Measurements from ENCODE around the gene ASTN2.

The ASTN2 gene

DNA sequence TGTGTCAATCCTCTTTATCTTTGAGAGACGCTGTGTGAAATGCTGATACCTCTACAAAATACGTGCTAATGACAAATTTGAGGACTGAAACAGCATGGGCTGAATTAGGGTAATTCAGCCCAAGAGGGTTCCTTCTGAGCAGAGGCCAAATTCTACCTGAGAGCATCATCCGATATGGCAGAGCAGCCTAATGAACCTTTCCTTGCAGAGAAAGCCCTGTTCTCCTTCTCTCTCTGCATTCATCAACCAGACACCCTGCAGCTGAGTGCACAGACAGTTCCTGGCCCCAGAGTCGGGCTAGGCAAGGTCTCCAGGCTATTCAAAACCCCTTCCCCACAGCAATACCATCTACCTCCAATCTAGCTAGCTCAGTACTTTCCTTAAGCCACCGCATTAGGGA is 649.8 kb downstream of the ASTN2 start:
- no peaks in the 10 kb centered on the region for H3K9me3 ChIP-seq (ENCODE audit: low read length)
- H3K4me1 ChIP-seq (ENCODE audit: insufficient read depth, low read length), result no peaks in the 10 kb centered on the region
- H2AFZ ChIP-seq (ENCODE audit: low read depth, low read length), result no peak overlapping the region
- H3K27me3 ChIP-seq (ENCODE audit: insufficient read depth, low read length), result peaks cover 4% of the 10 kb centered on the region
- H3K36me3 ChIP-seq (ENCODE audit: insufficient read depth, low read length), result no peaks in the 10 kb centered on the region
- no peak overlapping the region for H3K4me3 ChIP-seq (ENCODE audit: low read length)

DNA sequence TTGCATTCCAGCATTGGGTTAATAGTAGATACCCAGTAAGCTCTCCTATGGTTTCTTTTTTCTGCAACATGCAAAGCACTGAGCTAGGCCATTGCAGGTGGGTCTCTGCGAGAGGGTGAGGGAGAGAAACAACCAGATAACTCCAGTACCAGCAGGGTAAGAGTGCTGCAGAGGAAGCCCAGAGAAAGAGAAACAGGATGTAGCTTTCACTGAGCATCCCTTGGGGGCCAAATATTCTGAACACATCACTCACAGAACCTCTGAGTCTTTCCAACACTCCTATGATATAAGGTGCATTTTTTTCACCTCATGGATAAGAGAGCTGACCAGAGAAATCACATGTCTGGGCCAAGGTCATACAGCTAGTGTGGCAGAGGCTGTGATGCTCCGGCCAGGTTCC is 651.1 kb downstream of the ASTN2 start:
- Histone ChIP-seq H2AFZ (ENCODE audit: low read depth, low read length) (no peak overlapping the region), H3K27me3 (ENCODE audit: insufficient read depth, low read length) (peaks cover 4% of the 10 kb centered on the region), H3K4me3 (ENCODE audit: low read length) (no peak overlapping the region), H3K4me1 (ENCODE audit: insufficient read depth, low read length) (no peaks in the 10 kb centered on the region), H3K36me3 (ENCODE audit: insufficient read depth, low read length) (no peaks in the 10 kb centered on the region), H3K9me3 (ENCODE audit: low read length) (no peaks in the 10 kb centered on the region)

DNA sequence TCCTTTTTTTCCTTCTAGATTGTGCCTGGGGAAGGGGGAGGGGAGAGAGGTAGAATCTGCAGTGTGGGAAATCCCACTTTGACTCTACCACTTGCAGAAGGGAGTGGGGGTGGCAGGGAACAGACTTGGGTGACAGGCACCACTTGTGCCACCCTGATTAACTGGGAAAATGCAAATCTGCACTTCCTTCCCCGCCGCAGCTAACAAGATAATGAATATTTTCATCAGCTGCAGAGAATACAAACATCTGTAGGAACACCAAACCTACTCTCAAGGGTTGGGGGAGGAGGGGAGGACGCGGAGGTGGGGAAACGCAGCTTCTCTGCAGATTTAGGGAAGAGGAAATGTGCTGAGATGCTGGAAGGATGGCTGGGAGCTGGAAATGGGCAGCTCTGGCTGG is 654.2 kb downstream of the ASTN2 start:
- no peaks in the 10 kb centered on the region for H3K9me3 ChIP-seq (ENCODE audit: low read length)
- no peak overlapping the region for H2AFZ ChIP-seq (ENCODE audit: low read depth, low read length)
- H3K27me3 ChIP-seq (ENCODE audit: insufficient read depth, low read length), result peaks cover 4% of the 10 kb centered on the region
- no peaks in the 10 kb centered on the region for H3K4me1 ChIP-seq (ENCODE audit: insufficient read depth, low read length)
- H3K36me3 ChIP-seq (ENCODE audit: insufficient read depth, low read length), result no peaks in the 10 kb centered on the region
- H3K4me3 ChIP-seq (ENCODE audit: low read length), result no peak overlapping the region

DNA sequence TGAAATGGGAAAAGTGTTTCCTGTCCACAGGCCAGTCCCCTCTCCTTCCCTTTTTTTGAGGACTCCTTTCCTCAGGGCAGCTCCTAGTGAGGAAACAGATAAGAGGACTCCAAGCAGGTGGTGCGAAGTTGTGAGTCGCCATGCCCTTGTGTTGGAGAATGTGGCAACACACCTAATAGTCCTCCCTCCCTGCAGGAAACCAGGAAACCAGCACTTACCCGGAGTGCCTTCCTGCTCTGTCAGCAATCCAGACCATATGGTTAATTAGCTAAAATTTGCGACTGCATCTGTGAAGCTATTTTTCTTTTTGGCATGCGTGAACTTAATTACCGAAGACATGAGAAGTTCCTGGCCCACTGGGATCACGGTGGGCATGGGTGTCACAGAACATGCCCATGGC is 657.8 kb downstream of the ASTN2 start:
- H3K36me3 ChIP-seq (ENCODE audit: insufficient read depth, low read length), result no peaks in the 10 kb centered on the region
- H2AFZ ChIP-seq (ENCODE audit: low read depth, low read length), result no peak overlapping the region
- no peaks in the 10 kb centered on the region for H3K4me1 ChIP-seq (ENCODE audit: insufficient read depth, low read length)
- no peak overlapping the region for H3K4me3 ChIP-seq (ENCODE audit: low read length)
- H3K9me3 ChIP-seq (ENCODE audit: low read length), result no peaks in the 10 kb centered on the region
- H3K27me3 ChIP-seq (ENCODE audit: insufficient read depth, low read length), result no peaks in the 10 kb centered on the region

DNA sequence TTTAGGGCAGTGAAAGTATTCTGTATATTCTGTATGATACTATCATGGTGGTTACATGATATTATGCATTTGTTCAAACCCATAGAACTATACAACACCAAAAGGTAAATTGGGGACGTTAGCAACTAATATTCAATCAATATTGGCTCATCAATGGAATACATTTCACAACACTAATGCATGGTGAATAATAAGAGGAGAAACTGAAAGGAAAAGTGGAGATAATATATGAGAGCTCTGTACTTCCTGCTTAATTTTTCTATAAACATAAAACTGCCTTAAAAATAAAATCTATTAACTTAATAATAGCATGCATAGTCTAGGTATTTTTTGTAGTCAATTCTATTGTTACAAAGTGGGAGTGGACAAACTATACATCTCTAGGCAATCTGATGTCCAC is 661.5 kb downstream of the ASTN2 start:
- Histone ChIP-seq H3K27me3 (ENCODE audit: insufficient read depth, low read length) (no peaks in the 10 kb centered on the region), H3K9me3 (ENCODE audit: low read length) (no peaks in the 10 kb centered on the region), H3K36me3 (ENCODE audit: insufficient read depth, low read length) (no peaks in the 10 kb centered on the region), H3K4me1 (ENCODE audit: insufficient read depth, low read length) (no peaks in the 10 kb centered on the region), H3K4me3 (ENCODE audit: low read length) (no peak overlapping the region), H2AFZ (ENCODE audit: low read depth, low read length) (no peak overlapping the region)

DNA sequence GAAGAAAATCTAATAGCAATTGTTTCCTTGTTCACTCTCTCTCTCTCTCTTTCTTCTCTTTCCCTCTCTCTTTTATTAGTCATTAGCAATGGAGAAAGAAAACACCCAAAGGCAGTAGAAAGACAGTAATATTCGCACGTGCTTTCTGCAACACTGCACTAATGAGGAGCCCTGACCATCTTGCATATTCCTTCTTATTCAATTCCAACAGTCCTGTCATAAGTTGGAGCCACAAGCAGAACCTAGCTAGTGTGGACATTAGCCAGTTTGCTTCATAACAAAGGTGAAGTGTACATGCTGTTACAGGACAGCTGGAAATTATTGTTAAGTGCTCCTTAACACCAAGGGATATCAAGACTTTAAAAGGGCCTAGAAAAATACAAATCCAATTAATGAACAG is 664.3 kb downstream of the ASTN2 start:
- Histone ChIP-seq H3K4me1 (ENCODE audit: insufficient read depth, low read length) (no peaks in the 10 kb centered on the region), H2AFZ (ENCODE audit: low read depth, low read length) (no peak overlapping the region), H3K4me3 (ENCODE audit: low read length) (no peak overlapping the region), H3K9me3 (ENCODE audit: low read length) (no peaks in the 10 kb centered on the region), H3K36me3 (ENCODE audit: insufficient read depth, low read length) (no peaks in the 10 kb centered on the region), H3K27me3 (ENCODE audit: insufficient read depth, low read length) (no peaks in the 10 kb centered on the region)

DNA sequence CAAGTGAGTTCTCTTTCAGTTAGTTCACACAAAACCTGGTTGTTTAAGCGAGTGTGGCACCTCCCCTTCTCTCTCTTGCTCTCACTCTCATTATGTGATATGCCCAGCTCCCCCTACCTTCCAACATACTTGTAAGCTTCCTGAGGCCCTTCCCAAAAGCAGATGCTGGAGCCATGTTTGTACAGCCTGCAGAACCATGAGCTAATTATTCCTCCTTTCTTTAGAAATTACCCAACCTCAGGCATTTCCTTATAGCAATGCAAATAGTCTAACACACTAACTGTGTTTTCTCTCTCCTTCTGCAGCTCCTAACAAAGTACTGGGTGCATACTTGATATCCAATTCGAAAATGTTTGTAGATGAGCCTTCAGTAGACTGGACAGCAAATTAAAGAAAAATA is 665.1 kb downstream of the ASTN2 start:
- Histone ChIP-seq H3K4me3 (ENCODE audit: low read length) (no peak overlapping the region), H3K9me3 (ENCODE audit: low read length) (no peaks in the 10 kb centered on the region), H3K27me3 (ENCODE audit: insufficient read depth, low read length) (no peaks in the 10 kb centered on the region), H2AFZ (ENCODE audit: low read depth, low read length) (no peak overlapping the region), H3K36me3 (ENCODE audit: insufficient read depth, low read length) (no peaks in the 10 kb centered on the region), H3K4me1 (ENCODE audit: insufficient read depth, low read length) (no peaks in the 10 kb centered on the region)

DNA sequence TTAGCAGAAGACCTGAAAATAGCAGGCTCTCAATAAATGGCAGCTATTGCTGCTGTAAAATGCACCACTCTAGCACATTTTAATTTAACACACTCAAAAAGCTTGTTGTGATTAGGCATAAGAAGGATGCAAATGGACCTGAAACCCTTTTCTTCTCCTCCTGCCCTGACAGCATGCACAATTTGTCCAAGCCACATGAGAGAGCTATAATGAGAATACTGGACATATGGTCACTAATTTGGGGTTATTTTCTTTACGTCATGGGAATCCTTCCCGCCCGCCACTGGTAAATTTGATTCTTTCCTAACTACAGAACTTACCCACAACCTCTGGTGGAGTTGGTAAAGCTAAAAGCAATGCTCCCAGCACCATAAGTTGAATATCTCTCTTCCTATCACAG is 665.7 kb downstream of the ASTN2 start:
- H3K27me3 ChIP-seq (ENCODE audit: insufficient read depth, low read length), result no peaks in the 10 kb centered on the region
- H3K36me3 ChIP-seq (ENCODE audit: insufficient read depth, low read length), result no peaks in the 10 kb centered on the region
- no peaks in the 10 kb centered on the region for H3K4me1 ChIP-seq (ENCODE audit: insufficient read depth, low read length)
- no peak overlapping the region for H2AFZ ChIP-seq (ENCODE audit: low read depth, low read length)
- H3K4me3 ChIP-seq (ENCODE audit: low read length), result no peak overlapping the region
- H3K9me3 ChIP-seq (ENCODE audit: low read length), result no peaks in the 10 kb centered on the region

DNA sequence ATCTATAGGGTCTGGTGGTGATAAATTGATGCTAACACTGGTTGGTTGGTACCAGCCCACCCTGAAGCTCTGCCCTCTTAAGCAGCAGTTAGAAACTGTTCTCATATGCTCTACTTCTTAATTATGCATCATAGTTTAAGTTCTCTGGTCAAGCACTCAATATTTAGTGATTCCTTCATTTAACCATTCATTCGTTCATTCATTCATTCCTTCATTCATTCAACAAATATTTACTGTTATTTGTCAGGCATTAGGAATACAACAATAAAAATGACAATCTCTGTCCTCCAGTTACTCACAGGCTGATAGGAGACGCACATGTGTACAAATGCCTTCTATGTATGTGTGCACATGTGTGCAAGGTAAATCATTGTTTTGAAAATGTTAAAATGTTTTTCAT is 673.1 kb downstream of the ASTN2 start:
- Histone ChIP-seq H3K9me3 (ENCODE audit: low read length) (no peaks in the 10 kb centered on the region), H2AFZ (ENCODE audit: low read depth, low read length) (no peak overlapping the region), H3K4me1 (ENCODE audit: insufficient read depth, low read length) (no peaks in the 10 kb centered on the region), H3K4me3 (ENCODE audit: low read length) (no peak overlapping the region), H3K27me3 (ENCODE audit: insufficient read depth, low read length) (no peaks in the 10 kb centered on the region), H3K36me3 (ENCODE audit: insufficient read depth, low read length) (no peaks in the 10 kb centered on the region)

DNA sequence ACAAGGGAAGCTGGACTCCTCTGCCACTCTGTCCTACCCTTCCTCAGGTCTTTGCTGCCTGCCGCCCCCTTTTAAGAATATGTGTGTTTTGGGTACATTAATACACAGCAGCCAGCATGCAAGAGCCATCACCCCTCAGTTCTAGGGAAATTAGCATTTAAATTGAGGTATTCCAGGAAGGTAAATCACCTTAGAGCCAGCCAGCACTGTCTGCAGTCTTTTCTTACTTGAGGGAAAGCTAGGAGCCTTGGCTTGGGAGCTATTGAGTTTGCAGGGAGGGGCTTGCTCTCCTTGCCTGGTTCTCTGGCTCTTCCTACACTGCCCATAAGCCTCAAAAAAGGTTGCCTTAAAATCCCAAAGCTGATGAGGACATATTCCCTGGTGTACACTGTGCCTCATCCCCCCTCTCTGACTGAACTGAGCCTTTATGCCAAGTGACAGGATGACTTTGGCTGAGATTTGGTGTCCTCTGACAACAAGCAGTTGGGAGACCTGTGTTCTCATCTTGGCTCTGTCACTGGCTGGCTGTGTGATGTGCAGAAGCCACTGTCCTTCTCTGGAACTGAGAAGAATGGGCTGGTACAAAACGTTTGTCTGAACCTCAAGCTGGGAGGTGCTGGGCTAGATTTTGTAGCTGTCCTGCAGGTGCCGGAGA is 673.6 kb downstream of the ASTN2 start:
- H2AFZ ChIP-seq (ENCODE audit: low read depth, low read length), result no peak overlapping the region
- H3K4me1 ChIP-seq (ENCODE audit: insufficient read depth, low read length), result no peaks in the 10 kb centered on the region

DNA sequence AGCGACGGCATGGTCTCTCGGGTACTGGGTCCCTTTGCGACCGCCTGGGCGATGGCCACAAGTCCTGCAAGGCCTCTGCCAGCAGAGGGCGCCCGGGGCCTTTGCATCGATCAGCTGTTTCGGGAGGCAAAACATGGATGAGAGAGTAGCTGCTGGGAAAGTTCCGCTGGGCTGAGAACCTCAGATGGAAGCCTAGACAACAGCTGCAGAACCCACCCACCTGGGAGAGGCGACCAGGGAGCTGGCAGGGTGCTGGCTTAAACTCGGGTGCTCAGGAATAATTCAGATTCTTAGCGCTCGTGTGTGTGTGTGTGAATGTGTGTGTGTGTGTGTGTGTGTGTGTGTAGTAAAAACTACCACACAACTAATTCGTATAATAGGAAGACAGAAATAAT is 677.7 kb downstream of the ASTN2 start:
- Histone ChIP-seq H3K4me1 (ENCODE audit: insufficient read depth, low read length) (no peaks in the 10 kb centered on the region), H3K9me3 (ENCODE audit: low read length) (no peaks in the 10 kb centered on the region), H3K27me3 (ENCODE audit: insufficient read depth, low read length) (peaks cover 2% of the 10 kb centered on the region), H2AFZ (ENCODE audit: low read depth, low read length) (no peak overlapping the region), H3K4me3 (ENCODE audit: low read length) (no peak overlapping the region), H3K36me3 (ENCODE audit: insufficient read depth, low read length) (no peaks in the 10 kb centered on the region)

More for the DNA sequence above, 673.6 kb downstream of the ASTN2 start:
- Histone ChIP-seq H3K4me3 (ENCODE audit: low read length) (no peak overlapping the region), H3K27me3 (ENCODE audit: insufficient read depth, low read length) (no peaks in the 10 kb centered on the region), H3K9me3 (ENCODE audit: low read length) (no peaks in the 10 kb centered on the region), H3K36me3 (ENCODE audit: insufficient read depth, low read length) (no peaks in the 10 kb centered on the region)

DNA sequence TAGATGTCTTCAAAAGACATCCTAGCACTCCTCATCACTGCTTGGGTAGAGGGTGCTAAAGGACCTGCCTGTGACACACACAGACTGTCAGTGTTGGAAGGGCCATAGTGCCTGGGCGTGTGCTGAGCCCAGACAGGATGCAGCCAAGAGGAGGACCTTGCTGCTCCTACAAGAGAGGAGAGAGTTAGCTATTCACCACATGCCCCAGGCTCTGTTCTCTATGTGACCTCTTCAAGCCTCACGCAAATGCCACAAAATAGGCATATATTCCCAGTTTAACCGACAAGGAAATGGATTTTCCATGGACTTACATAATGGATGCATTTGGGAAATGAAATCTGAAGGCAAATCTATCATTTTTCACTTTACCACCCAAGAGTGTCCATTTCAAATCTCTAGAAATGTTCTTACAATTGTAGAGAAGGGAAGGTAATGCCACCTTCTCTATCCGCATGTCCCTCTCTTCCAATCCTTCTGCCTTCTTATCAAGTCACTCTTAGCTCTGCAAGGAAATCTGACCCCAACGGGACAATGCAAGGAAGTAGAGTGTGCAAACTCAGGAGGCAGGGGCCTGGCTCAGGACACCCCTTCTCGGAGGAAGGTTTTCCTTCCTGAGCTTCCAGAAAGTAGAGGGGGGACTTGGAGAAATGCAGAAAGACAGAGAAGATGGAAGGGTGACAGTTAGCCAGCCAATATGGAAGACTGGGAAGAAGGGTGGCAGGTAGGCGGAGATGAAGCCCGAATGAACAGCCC is 678.3 kb downstream of the ASTN2 start:
- H3K9me3 ChIP-seq (ENCODE audit: low read length), result no peaks in the 10 kb centered on the region
- no peaks in the 10 kb centered on the region for H3K36me3 ChIP-seq (ENCODE audit: insufficient read depth, low read length)
- H2AFZ ChIP-seq (ENCODE audit: low read depth, low read length), result no peak overlapping the region
- H3K4me3 ChIP-seq (ENCODE audit: low read length), result no peak overlapping the region
- peaks cover 2% of the 10 kb centered on the region for H3K27me3 ChIP-seq (ENCODE audit: insufficient read depth, low read length)
- no peaks in the 10 kb centered on the region for H3K4me1 ChIP-seq (ENCODE audit: insufficient read depth, low read length)

DNA sequence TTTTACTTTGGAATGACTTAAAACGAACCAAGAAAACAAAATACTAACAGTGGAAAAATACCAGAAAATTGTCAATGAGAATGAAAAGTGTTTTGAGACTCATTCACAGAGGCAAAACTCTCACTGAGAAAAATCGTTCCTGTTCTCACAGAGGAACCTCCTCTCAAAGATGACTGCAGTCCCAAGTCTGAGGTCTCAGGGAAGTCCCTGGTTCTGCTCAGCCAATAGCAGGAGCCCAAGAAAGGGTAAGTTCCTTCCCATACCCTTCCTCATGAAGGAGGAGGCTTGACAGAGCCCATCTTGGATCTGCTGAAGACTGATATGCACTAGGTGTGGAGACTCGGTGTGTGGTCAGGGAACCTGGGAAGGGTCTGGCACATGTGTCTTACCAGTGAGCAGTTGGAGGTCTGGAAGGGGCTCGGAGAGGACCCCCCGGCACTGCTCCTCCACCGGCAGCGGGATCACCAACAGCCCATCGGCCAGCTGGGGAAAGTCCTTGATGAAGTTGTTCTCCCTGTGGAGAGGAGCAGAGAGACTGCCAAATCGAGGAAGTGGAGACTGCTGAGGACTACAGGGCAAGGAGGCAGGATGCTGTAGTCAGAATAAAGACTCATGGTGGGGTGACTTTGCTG is 681.7 kb downstream of the ASTN2 start:
- Histone ChIP-seq H3K27me3 (ENCODE audit: insufficient read depth, low read length) (peaks cover 2% of the 10 kb centered on the region), H3K4me3 (ENCODE audit: low read length) (no peak overlapping the region), H3K4me1 (ENCODE audit: insufficient read depth, low read length) (no peaks in the 10 kb centered on the region), H3K9me3 (ENCODE audit: low read length) (no peaks in the 10 kb centered on the region), H3K36me3 (ENCODE audit: insufficient read depth, low read length) (no peaks in the 10 kb centered on the region), H2AFZ (ENCODE audit: low read depth, low read length) (no peak overlapping the region)
